Measurements from ENCODE around the gene UMODL1.

The UMODL1 gene

DNA sequence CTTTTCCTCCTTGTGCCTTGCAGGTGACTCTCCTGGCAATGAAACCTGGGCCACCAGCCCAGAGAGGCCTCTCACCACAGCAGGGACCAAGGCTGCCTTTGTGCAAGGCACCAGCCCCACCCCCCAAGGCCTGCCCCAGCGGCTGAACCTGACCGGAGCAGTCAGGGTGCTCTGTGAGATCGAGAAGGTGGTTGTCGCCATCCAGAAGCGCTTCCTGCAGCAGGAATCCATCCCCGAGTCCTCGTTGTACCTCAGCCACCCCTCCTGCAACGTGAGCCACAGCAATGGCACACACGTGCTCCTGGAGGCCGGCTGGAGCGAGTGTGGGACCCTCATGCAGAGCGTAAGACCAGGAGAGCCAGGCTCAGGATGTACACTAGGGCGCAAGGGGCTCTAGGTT lies 51.7 kb downstream of the UMODL1 start:
- TF ChIP-seq GATA3 (IDR thresholded peaks at IDR 0.05; ENCODE audit: low read depth, low read length) (no peak), GATA2 (IDR thresholded peaks at IDR 0.05; ENCODE audit: low read depth, low read length) (no peak)

DNA sequence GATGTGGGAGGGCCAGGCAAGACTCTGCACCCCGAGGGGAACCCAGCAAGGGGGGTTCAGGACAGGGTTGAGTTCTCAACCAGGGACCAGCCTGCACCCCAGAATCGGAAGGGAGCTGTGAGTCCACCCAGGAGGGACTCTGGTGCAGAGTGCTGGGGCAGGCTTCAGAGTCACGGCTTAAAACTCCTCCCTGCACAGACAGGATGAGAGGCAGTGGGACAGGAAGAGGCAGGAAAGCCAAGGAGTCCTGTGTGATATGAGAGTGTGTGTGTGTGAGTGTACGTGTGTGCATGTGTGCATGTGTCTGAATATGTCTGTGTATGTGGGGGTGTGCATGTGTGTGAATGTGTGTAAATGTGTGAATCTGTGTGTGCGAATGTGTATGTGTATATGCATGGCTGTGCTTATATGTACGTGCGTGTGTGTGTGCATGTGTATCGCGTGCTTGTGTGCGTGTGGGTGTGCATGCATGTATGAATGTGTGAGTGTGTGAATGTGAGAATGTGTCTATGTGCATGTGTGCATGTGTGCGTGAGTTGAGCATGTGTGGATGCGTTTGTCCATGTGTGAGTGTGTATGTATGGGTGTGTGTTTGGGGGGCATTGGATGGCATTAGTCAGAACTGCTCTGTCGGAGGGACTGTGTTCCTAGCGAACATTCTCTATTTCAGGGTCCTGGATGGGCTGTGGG lies 52.2 kb downstream of the UMODL1 start:
- TF ChIP-seq GATA3 (IDR thresholded peaks at IDR 0.05; ENCODE audit: low read depth, low read length) (no peak), GATA2 (IDR thresholded peaks at IDR 0.05; ENCODE audit: low read depth, low read length) (no peak)

DNA sequence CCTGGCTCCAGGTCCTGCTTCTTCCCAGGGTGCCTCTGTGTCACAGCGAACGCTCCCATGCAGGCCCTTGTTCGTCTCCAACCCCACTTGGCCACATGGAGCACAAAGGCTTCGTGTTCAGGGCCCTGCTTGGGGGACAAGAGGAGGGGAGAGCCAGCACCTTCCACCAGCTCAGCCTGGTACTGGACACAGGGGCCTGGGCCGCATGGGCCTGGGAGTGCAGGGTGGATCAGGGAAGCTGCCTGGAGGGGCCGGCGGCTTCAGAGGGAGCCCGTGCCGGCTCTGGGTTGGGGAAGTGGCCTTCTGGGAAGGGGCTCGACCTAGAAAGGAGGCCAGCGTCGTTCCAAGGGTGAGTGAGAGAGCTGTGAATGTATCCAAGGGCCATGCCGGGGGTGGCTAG lies 53.0 kb downstream of the UMODL1 start:
- no peak for TF ChIP-seq GATA3 (IDR thresholded peaks at IDR 0.05; ENCODE audit: low read depth, low read length)
- TF ChIP-seq GATA2 (IDR thresholded peaks at IDR 0.05; ENCODE audit: low read depth, low read length): no peak

DNA sequence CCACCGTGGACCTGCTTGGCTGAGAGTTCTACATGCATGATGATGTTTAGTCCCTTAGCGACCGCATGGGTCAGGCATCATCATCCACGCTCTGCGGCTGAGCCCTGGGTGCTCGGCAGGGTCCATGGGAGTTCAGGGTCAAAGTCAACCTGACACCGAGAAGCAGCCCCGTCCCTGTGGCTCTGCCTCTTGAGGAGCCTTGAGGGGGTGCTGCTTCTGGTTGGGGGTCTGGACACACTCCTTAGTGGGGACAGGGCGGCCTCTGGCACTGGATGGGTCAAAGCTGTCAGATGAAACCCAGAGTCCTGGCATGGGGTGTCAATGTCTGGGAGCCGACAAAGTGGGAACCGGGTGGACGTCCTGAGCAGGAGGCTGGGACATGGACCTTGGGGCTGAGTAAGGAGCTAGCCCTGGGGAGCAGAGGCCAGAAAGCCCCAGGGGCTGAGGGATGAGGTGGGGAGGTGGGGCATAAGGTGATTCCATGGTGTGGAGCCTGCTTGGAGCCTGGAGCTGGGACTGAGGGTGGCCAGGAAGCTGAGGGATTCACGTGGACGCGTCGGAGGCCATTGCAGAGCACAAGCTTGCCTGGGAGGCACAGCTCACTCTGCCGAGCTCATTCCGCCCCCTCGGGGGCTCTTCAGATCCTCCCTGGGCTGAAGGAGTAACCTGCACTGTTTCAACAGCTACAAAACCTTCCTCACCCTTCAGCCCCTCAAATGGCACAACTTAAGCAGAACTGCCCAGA lies 53.9 kb downstream of the UMODL1 start:
- TF ChIP-seq GATA2 (IDR thresholded peaks at IDR 0.05; ENCODE audit: low read depth, low read length) (no peak), GATA3 (IDR thresholded peaks at IDR 0.05; ENCODE audit: low read depth, low read length) (no peak)

DNA sequence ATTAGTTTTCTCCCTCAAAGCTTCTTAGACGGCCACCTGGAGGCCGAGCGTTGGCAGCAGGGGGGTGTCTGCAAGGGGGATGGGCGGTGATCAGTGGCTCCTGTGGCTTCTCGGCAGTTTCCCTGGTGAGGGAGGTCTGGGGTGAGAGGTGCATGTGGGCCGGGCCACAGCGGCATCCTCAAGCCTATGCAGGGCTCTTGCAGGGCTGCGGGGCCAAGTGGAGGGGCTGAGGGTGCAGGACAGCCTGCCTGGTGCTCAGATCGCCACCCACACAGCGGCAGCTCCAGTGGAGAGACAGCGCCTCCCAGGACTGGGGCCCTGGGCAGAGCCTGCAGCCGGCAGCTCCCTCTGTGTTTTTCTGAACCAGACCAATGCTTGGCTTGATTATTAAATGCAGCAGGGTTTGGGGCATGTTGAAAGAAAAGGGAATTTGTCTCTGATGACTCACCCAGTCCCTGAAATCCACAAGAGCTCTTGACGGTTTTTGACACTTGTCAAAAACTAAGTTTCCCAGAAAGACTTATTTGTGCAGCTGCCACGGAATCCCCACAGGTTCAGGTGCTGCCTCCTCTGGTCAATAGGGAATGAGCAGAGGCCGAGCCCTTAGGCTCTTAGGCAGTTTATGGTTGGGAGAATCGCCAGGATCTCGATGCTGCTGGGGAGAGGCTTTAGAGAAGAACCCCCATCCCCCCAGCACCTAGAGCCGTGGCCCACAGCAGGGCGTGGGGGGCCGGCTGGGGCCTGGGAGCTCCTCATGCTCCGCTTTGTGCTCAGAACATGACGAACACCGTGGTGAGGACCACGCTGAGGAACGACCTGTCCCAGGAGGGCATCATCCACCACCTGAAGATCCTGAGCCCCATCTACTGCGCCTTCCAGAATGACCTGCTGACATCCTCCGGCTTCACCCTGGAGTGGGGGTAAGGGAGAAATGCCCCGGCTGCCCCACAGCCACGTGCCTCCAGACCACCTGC lies 54.7 kb downstream of the UMODL1 start:
- no peak for TF ChIP-seq GATA3 (IDR thresholded peaks at IDR 0.05; ENCODE audit: low read depth, low read length)
- TF ChIP-seq GATA2 (IDR thresholded peaks at IDR 0.05; ENCODE audit: low read depth, low read length): no peak

DNA sequence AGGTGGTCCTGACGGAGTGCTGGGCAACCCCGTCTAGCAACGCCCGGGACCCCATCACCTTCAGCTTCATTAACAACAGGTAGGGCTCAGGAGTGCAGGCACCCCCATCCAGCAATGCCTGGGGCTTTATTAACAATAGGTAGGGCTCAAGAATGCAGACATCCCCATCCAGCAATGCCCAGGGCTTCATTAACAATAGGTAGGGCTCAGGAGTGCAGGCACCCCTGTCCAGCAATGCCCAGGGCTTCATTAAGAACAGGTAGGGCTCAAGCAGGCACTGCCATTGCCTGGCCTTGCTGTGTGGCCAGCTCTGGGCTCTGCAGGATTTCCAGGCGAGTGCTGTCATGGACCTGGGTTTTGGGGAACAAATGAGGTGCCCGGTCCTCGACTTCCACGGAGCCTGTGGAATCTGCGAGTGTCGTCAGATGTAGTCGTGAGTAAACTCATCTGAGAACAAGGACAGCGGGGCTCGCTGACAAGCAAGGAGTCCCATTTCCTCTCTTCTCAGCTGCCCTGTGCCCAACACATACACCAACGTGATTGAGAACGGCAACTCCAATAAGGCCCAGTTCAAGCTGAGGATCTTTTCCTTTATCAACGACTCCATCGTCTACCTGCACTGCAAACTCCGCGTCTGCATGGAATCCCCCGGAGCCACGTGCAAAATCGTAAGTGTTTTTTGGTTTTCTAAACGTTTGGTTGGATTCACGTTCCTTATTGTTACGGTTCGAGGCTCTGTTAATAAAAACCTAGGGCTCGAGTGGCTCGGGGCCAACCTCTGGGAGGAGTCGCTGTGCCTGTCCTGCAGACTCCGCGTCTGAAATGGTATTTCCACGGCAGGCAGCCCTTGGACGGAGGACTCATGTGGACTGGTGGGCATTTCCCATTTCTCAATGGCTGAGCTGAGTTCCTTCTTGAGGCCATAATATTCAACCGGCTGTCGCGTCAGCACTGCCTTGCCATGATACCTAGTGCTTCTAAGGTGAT lies 56.3 kb downstream of the UMODL1 start:
- TF ChIP-seq GATA3 (IDR thresholded peaks at IDR 0.05; ENCODE audit: low read depth, low read length) (no peak), GATA2 (IDR thresholded peaks at IDR 0.05; ENCODE audit: low read depth, low read length) (no peak)

DNA sequence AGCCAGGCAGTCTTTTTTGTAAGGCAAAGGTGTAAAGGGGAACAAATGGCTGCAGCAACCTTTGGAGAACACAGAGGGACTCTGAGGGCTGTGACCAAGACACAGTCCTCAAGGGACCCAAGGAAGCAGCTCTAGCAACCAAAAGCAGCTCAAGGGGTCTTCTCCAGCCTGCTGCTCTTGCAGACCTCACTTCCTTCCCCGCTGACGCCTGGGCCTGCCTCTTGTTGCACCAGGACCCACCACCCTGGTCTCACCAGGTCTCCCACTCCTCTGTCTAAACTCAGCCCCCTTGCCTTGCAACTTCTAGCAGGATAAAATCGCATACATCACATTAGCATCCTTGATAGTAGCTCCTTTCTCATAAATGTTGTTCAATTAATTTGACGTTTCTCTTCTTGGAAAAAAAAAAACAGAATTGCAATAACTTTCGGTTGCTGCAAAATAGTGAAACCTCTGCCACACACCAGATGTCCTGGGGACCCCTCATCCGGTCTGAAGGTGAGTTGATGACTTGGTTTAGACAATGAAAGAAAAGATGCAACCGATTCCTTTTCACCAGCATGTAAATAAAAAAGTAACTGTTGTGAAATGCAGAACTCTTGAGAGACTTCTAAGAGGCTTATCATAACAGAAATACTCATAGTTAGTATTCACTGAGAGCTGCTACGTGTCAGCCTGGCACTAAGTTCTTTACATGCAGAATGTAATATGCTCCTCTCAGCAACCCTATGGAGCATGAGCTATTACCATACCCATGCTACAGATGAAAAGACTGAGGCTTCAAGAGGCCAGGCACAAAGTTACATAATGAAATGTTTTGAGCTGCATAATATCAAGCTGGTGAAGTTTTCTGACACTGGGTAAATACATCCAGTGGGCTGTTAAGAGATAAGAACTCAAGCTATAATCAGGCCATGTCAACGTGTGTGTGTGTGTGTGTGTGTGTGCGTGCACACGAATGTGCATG lies 58.5 kb downstream of the UMODL1 start:
- TF ChIP-seq GATA2 (IDR thresholded peaks at IDR 0.05; ENCODE audit: low read depth, low read length) (no peak), GATA3 (IDR thresholded peaks at IDR 0.05; ENCODE audit: low read depth, low read length) (no peak)

DNA sequence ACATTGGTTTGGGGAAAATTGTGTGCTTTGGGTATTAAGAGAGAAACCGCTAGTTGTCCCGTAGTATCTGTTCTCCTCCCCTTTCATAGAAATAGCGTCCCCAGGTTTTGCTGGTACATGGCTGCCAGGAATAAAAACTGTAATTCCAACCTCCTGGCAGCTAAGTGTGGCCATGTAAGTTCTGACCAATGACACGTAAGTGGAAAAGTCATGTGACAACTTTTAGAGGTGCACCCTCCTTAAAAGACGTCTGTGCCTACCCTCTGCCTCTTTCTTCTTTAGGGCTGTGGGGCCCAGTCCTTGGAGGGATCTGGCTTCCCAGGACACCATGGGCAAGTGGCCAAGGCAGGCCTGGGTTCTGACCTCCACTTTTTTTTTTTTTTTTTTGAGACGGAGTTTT lies 59.3 kb downstream of the UMODL1 start:
- TF ChIP-seq GATA3 (IDR thresholded peaks at IDR 0.05; ENCODE audit: low read depth, low read length) (no peak), GATA2 (IDR thresholded peaks at IDR 0.05; ENCODE audit: low read depth, low read length) (no peak)

DNA sequence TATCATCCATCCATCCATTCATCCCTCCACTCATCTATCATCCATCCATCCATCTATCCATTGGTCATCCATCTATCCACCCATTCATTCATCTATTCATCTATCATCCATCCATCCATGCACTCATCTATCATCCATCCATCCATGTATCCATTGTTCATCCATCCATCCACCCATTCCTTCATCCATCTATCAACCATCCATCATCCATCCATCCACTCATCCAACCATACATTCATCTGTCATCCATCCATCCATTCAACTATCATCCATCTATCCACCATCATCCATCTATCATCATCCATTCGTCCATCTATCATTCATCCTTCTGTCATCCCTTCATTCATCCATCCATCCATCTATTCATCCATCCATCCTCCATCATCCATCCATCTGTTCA lies 61.1 kb downstream of the UMODL1 start:
- TF ChIP-seq GATA3 (IDR thresholded peaks at IDR 0.05; ENCODE audit: low read depth, low read length) (no peak), GATA2 (IDR thresholded peaks at IDR 0.05; ENCODE audit: low read depth, low read length) (no peak)

DNA sequence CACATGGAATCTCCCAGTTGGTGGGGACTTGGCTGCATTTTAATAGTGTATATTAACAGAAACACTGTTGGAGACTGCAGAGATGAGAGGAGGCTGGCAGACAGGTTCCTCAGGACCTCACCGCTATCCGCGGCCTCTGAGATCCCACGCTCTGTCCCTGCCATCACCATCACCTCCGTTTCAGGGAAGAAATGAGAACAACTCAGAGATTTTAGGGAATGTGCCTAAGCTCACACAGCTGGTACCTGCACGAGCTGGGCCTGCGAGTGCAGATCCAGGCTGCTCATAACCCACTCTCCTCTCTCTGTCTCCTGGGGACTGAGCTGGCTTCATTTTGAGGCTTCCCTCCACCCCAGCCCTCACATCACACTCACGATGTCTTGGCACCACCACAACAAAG lies 62.0 kb downstream of the UMODL1 start:
- TF ChIP-seq GATA2 (IDR thresholded peaks at IDR 0.05; ENCODE audit: low read depth, low read length) (no peak), GATA3 (IDR thresholded peaks at IDR 0.05; ENCODE audit: low read depth, low read length) (no peak)

DNA sequence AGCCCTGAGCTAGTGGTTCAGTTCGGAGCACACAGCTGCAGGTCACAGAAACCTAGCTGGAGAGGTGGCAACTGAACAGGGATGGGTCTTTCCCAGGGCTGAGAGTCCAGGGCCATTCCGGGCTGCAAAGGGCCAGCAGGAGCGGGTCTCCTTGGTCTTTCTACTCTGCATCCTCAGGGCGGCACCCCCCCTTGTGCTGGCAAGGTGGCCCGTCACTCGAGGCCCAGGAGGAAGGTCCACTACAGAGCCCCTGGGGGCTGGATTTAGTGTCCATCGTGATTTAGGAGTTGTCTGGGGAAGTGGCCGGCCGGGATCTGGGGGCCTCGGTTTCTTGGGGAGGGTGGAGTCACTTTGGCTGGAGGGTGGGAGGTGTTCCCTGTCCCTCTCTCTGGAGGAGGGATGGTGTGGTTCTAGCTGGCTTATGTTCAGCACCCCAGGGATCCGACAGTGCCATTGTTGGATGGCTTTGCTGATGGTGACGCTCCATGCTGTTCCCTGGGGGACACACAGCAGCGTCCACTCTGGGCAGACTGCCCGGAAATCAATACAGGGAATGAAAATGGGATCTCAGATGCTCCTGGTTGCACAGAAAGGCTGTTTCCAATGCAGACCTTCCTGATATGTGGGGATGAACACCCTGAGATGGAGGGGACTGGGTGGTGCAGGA lies 64.4 kb downstream of the UMODL1 start:
- TF ChIP-seq GATA3 (IDR thresholded peaks at IDR 0.05; ENCODE audit: low read depth, low read length): no peak
- no peak for TF ChIP-seq GATA2 (IDR thresholded peaks at IDR 0.05; ENCODE audit: low read depth, low read length)

Measured in SH-SY5Y (cell line).